Measurements from ENCODE around the gene OR2G3.

Gene OR2G3

DNA sequence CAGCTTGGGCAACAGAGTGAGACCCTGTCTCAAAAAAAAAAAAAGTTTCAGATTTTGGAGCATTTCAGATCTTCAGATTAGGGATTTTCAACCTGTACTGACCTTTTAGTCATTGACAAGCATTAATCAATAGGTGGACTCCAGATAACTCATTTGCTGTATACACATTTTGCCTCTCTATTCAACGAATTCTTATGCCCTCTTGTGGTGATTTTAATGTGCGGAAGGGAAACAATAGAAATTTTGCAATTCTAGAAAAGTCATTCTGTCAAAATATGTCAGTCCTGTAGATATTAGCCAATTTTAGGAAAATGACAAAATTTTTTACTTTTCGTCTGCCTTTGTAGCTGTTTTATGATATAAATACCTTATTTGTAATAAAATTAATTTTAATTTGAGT is 28.9 kb upstream of the OR2G3 start:
- TF ChIP-seq, protein P1, sequence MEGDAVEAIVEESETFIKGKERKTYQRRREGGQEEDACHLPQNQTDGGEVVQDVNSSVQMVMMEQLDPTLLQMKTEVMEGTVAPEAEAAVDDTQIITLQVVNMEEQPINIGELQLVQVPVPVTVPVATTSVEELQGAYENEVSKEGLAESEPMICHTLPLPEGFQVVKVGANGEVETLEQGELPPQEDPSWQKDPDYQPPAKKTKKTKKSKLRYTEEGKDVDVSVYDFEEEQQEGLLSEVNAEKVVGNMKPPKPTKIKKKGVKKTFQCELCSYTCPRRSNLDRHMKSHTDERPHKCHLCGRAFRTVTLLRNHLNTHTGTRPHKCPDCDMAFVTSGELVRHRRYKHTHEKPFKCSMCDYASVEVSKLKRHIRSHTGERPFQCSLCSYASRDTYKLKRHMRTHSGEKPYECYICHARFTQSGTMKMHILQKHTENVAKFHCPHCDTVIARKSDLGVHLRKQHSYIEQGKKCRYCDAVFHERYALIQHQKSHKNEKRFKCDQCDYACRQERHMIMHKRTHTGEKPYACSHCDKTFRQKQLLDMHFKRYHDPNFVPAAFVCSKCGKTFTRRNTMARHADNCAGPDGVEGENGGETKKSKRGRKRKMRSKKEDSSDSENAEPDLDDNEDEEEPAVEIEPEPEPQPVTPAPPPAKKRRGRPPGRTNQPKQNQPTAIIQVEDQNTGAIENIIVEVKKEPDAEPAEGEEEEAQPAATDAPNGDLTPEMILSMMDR (IDR thresholded peaks at IDR 0.05; ENCODE audit: control insufficient read depth, insufficient read depth, low read depth, low read length, missing control alignments) = no peak
- no peak overlapping the region for H3K4me3 ChIP-seq (ENCODE audit: control insufficient read depth, low read depth, low read length)
- DNase-seq (ENCODE audit: low read depth) = no peak

DNA sequence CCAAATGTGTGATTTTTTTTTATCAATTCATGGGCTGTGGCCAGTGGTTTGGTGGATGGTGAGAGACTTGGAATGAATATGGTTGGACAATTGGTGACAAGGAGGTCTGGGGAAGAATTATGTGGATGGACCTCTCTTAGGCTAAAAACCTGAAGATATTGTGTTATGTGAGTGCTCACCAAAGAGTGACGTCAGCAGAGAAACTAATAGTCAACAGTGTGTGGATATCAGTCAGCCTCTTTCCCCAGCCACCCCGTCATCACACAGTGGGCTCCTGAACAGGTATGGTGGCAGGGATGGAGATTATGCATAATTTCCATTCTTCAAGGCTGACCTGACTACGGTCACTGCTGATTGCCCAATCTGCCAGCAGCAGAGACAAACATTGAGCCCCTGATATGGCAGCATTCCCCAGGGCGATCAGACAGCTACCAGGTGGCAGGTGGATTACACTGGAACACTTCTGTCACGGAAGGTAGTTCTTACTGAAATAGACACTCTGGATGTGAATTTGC is 26.4 kb upstream of the OR2G3 start:
- no peak overlapping the region for H3K4me3 ChIP-seq (ENCODE audit: control insufficient read depth, low read depth, low read length)
- TF ChIP-seq, protein P1 (IDR thresholded peaks at IDR 0.05; ENCODE audit: control insufficient read depth, insufficient read depth, low read depth, low read length, missing control alignments) = no peak
- DNase-seq (ENCODE audit: low read depth) = no peak

DNA sequence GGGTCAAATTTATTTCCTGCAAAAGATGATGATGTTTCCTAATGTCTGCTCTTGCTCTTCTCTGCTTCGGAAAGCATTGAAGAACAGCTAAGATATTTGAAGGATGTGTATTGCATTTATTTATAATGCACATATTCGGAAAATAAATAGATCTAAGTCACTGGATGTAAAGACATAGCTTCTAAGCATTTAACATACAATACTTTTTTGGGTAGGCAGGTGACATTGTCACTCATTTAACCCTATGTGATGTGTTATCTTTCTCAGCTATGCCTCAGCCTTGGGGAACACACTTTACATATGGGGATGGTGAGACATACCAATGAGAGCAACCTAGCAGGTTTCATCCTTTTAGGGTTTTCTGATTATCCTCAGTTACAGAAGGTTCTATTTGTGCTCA is 17.3 kb upstream of the OR2G3 start, which contains the start of gene OR2G2:
OR2G2 (plus strand) TSS at position 301 of the 400 bp plus-strand sequence; CDS start at position 301, 0 bp downstream.
- DNase-seq (ENCODE audit: low read depth) = no peak
- TF ChIP-seq, protein P1 (IDR thresholded peaks at IDR 0.05; ENCODE audit: control insufficient read depth, insufficient read depth, low read depth, low read length, missing control alignments) = no peak
- H3K4me3 ChIP-seq (ENCODE audit: control insufficient read depth, low read depth, low read length) = no peak within 1 kb of the TSS

DNA sequence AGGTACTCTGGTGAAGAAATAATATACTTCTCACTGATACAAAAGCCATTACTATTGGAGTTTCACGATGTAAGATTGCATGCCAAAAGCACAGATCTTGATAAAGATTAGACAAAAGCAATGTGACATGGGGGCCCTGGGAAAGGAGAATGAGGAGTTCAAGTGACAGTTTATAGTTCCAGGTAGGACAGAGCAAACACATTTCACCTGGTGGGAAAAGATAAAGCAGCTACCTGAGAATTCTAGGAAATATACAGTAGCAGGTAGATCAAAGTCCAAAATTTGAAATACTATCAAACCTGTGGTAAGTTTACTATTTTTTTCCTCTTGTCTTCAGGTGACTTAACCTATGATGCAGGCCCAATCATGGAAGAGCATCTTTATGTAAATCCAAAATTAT is 8.0 kb downstream of the OR2G3 start:
- H3K4me3 ChIP-seq (ENCODE audit: control insufficient read depth, low read depth, low read length) = no peak overlapping the region
- TF ChIP-seq, protein P1 (IDR thresholded peaks at IDR 0.05; ENCODE audit: control insufficient read depth, insufficient read depth, low read depth, low read length, missing control alignments) = no peak
- DNase-seq (ENCODE audit: low read depth) = no peak

DNA sequence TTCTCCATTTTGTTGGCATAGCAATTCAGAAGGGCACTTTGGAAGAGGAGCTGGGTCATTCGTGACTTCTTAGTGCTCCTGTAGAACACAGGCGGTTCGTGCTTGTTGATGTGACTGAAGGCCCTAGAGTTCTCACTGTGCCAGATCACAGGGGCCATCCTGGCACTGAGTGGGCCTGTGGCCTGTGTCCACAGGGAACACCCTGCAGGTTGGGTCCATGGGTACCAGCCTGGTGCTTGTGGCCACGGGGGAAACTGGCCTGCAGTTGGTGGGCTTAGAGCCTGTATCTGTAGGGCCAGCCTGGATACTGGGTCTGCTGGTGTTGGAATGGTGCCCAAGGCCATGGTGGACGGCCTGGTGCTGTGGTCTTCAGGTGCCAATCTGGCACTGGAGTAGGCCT is 9.2 kb downstream of the OR2G3 start:
- DNase-seq (ENCODE audit: low read depth) = no peak
- H3K4me3 ChIP-seq (ENCODE audit: control insufficient read depth, low read depth, low read length) = no peak overlapping the region
- TF ChIP-seq, protein P1 (IDR thresholded peaks at IDR 0.05; ENCODE audit: control insufficient read depth, insufficient read depth, low read depth, low read length, missing control alignments) = no peak

DNA sequence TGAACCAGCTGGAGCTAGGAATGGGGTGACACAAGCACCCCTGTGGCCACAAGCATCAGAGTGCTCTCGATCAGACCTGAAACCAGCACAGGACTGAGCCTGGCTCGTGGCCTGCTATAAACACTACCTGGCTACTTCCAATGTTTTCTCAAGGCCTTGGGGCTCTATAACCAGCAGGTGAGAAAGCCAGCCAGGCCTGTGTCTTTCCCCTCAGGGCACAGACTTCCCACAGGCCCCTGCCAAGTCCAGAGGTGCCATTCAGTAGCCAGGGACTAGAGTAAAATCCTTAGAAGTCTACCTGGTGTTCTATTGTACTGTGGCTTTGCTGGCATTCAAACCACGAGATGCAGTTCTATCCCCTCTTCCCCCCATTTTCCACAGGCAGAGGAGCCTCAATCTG is 22.6 kb downstream of the OR2G3 start:
- TF ChIP-seq, protein P1 (IDR thresholded peaks at IDR 0.05; ENCODE audit: control insufficient read depth, insufficient read depth, low read depth, low read length, missing control alignments) = no peak
- H3K4me3 ChIP-seq (ENCODE audit: control insufficient read depth, low read depth, low read length) = no peak overlapping the region
- no peak for DNase-seq (ENCODE audit: low read depth)

DNA sequence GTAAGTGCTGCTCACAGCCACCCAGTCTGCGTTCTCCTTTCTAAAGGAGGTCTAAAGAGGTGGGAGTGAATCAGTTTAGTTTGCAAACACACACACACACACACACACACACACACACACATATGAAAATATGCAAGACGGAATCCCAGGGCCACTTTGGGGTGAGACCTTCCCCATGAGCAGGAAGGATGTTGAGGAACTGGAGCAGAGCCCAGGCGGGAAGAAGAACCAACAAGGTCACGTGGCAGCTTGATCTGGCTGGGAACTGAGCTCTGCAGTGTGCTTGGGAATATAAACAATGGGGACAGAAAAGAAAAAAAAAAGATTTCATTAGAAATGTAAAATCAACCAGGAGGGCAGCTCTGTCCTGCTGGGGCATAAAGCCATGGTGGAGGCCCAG is 32.6 kb downstream of the OR2G3 start:
- no peak for DNase-seq (ENCODE audit: low read depth)
- TF ChIP-seq, protein P1 (IDR thresholded peaks at IDR 0.05; ENCODE audit: control insufficient read depth, insufficient read depth, low read depth, low read length, missing control alignments) = no peak
- no peak overlapping the region for H3K4me3 ChIP-seq (ENCODE audit: control insufficient read depth, low read depth, low read length)
